Measurements from ENCODE around the gene TINAGL1. TPM values are rescaled to one million over a fixed set of nuclear protein-coding genes. Genes with fewer than 3 reads are reported as not detected.

Gene TINAGL1
- total and polyA plus RNA-seq, 2 of the 13 experiments (the other 11 are each of a cell fraction or from before 2014, with no cell fraction given) = 24.7 to 76.8 TPM

DNA sequence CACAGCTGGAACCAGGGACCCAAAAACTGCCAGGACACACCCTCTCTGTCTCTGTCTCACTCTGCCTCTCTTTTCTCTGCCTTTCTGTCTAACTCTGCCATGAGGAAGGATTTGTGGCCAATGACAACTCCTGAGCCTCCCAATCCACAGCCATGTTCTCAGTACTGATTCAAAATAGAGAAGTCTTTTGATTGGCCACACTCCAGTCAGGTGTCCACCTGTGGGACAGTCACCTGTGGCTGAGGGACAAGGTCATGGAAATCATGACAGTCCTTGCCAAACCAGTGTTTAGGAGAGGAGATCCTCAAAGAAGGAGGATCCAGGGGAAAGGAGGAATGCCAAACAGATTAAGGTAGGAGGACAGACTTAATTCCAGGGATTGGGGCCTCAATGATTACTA lies 15.8 kb downstream of the TINAGL1 start:
- Histone ChIP-seq H3K36me3 (replicated peaks in 1 of 2; ENCODE audit: control insufficient read depth in 1 of 2, insufficient read depth in 2 of 2, low read length in 2 of 2) (no peaks in the 10 kb centered on the region), H3K9ac (ENCODE audit: insufficient read depth, low read depth, low read length) (no peak overlapping the region), H2AFZ (ENCODE audit: low read length) (no peak overlapping the region), H4K20me1 (ENCODE audit: insufficient read depth, low read length) (no peaks in the 10 kb centered on the region), H3K4me3 (replicated peaks in 1 of 3; ENCODE audit: insufficient read depth in 1 of 3, low read depth in 2 of 3, low read length in 3 of 3) (no peak overlapping the region), H3K4me2 (ENCODE audit: low read depth, low read length) (no peak overlapping the region), H3K79me2 (ENCODE audit: insufficient read depth, low read length) (no peaks in the 10 kb centered on the region), H3K27me3 (ENCODE audit: control insufficient read depth in 1 of 2, insufficient read depth in 2 of 2, low read length in 2 of 2) (peaks cover 0 to 9% of the 10 kb centered on the region in 2 experiments; a peak in 1 of 5 replicates), H3K9me3 (ENCODE audit: low read length) (no peaks in the 10 kb centered on the region), H3K4me1 (ENCODE audit: insufficient read depth, low read length) (no peaks in the 10 kb centered on the region), H3K27ac (ENCODE audit: extremely low read length, insufficient read depth, low read length) (no peak overlapping the region)
- ChIA-PET POLR2A (no interaction called here), CTCF (ENCODE audit: low intra/inter-chr PET ratio, low total read pairs) (interaction anchor here (7.6 kb wide), 1 partner anchor 28 kb away, joined by 106 read pairs; no protein-coding TSS in a partner anchor)
- BruUV-seq (replicated peaks) = no TSS peak
- intact Hi-C loops (cut with micrococcal nuclease; ENCODE audit: unreplicated experiment) = no loop called here
- FAIRE-seq (no peak), ATAC-seq (no peak), DNase-seq (ENCODE audit: low spot score) (no peak)
- TF ChIP-seq SYNCRIP (IDR thresholded peaks at IDR 0.05; ENCODE audit: insufficient read depth, low read depth, low read length) (no peak), ZNF687 (CRISPR knock-in tag; IDR thresholded peaks at IDR 0.05) (no peak), NFAT5 (CRISPR knock-in tag; IDR thresholded peaks at IDR 0.05) (no peak), SRY (CRISPR knock-in tag; IDR thresholded peaks at IDR 0.05) (no peak), ZKSCAN1 (IDR thresholded peaks at IDR 0.05; ENCODE audit: low read length) (no peak), HNRNPUL1 (IDR thresholded peaks at IDR 0.05; ENCODE audit: low read depth, low read length) (no peak)
- in situ Hi-C loops (cut with HindIII; ENCODE audit: extremely low pct_ligation_motif_present, low pct_unique_long_range_greater_than_20kb) = no loop called here

Data from HepG2 (cell line).